Activated CD8-positive, alpha-beta memory T cell treated with anti-CD3 and anti-CD28 coated beads, Interleukin-2, amount 50 U/mL, for 48 hours (primary cell): Measurements from ENCODE around the gene AREL1.

Source experiments
- DNase-seq: peaks from one replicate; pipeline ENCODE4 v3.0.0-alpha.2; 2020

AREL1 gene

GRCh38 chr14:74697011-74697410 is 15.9 kb downstream of the AREL1 start:
- DNase-seq = no peak

- no peak for DNase-seq
Measured at GRCh38 chr14:74695406-74695805, 17.5 kb downstream of the AREL1 start.

- DNase-seq = no peak
Measured at GRCh38 chr14:74693191-74693590, 19.7 kb downstream of the AREL1 start.

DNA sequence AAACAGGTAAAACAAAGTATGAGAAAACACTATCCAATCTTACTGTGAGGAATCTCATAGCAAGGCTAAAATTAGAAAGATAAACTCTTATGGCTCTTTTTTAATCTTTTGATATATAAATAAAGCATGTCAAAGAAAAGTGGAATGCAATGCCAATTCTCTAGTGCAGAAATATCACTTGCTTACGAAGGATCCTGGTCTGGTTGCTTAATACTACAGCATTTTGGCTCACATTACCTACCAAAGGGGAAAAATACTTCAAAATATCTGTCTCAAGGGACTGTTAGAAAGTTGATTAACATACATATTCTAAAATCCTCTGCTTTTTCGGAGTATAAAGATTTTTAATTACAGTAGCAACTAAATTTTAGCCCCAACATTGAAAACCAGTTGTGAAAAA is 21.4 kb downstream of the AREL1 start:
- DNase-seq = no peak

DNA sequence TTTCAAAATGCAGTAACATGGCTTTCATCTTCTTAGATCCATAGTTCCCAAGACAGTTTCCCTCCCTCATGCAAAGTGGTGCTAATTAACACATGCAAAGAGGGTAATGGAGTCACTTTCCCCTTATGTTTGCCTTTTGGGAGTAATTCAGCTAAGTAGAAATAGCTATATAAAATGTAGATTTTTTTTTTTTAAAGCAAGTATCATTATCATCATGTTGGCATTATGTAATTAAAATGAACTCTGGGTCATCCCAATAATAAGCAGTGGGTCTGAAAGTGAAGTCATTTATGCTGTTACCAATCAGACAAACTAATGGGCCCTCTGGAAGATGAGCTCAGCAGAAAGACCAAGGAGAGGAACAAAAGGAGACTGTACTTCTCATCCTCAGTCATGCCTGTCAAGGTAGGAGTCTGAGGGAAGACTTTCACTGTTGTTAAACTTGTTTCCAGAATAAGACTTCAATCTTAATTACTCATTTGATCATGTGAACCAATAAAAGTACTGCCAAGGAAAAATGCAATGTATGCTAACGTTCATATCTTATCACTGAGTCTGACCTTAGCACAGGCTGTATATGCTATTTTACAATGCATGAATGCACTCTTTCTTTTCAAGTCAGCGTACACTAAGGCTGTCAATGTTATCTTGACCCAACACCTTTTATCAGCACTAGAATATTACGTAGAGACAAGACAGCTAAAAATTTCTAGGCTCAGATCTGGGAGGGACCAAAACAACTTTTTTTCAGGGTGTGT is 26.8 kb downstream of the AREL1 start:
- DNase-seq = no peak

DNA sequence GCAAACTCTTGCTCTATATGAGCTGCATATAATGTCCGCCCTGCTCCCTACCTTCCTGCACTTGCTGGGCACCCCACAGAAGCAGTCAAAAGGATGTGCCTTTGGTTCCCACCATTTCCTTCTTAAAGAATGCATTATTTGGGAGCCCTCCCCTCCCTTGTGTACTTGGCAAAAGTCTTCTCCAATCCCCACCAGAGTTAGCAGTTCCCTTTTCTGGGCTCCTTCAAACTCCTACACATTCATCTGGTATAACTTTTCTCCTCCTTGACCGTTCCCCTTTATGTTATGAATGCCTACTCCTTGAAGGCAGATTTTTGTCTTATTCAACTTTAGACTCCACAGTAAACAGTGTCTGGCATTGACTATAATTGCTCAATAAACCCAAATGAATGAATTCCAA is 27.8 kb downstream of the AREL1 start:
- DNase-seq = no peak

GRCh38 chr14:74684434-74684833 is 28.4 kb downstream of the AREL1 start:
- DNase-seq = no peak

- no peak for DNase-seq
Measured at GRCh38 chr14:74683406-74683805, 29.5 kb downstream of the AREL1 start.

DNA sequence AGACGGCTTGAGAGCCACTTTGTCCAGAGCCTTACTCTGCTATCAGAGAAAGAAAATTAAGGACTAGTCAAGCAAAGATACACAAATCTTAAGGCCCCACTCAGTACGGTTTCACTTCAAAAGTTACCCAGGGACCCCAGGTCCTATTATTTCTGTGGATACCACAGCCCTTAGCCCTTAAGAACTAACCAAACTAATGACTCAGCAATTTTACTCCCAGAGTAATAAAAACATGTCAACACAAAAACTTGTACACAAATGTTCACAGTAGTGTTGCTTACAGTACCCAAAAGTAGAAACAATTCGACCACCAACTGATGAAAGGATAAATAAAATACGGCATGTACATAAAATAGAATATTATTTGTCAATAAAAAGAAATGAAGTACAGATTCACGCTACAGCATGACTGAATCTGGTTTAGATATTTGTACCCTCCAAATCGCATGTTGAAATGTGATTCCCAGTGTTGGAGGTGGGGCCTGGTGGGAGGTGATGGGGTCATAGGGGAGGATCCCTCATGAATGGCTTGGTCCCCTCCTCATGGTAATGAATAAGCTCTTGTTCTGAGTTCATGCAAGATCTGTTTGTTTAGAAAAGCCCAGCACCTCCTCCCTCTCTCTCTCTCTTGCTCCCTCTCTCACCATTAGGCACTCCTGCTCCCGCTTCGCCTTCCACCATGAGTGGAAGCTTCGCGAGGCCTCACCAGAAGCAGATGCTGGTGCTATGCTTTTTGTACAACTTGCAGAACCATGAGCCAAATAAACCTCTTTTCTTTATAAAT is 30.5 kb downstream of the AREL1 start:
- DNase-seq = no peak

DNA sequence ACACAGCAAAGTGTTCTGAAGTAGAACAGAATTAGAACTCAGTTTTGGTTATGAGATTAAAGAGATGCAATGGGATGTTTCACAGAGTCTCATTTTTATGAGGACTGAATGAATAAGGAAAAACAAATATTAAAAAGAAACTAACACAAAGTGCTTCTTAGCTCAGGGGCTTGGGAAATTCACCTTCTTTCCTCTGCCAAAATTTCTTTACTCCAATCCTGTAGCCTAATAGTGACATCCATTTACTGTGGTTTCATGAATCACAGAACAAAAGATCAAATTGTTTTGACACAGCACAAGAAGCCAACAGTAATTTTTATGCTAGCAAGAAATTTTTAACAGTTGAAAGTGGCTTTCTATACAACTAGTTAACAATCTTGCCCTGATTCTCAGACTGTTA is 37.7 kb downstream of the AREL1 start:
- DNase-seq = no peak

- no peak for DNase-seq
Measured at GRCh38 chr14:74673768-74674167, 39.1 kb downstream of the AREL1 start.

GRCh38 chr14:74671789-74672188 is 41.1 kb downstream of the AREL1 start:
- no peak for DNase-seq

GRCh38 chr14:74670726-74671411 is 42.0 kb downstream of the AREL1 start:
- DNase-seq = no peak

- DNase-seq = no peak
Measured at GRCh38 chr14:74669846-74670245, 43.0 kb downstream of the AREL1 start.

GRCh38 chr14:74669256-74669655 is 43.6 kb downstream of the AREL1 start:
- no peak for DNase-seq

DNA sequence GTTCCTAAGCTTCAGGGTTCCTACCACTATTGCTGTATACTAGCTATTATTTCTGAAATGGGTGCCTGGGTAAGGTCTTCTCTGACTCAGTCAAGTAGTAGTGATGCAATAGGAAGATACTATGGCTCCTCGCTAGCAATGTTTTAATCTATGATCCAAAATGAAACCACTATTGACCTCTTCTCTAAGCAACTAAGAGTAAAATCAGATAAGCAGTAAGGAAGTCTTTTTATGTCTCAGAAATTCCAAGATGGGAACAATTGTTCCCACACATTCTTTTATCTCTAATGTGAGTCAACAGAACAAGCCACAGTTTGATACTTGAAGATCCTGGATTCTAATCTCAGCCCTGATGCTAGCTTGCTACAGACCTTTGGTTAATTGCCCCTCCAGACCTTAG is 45.1 kb downstream of the AREL1 start:
- no peak for DNase-seq

DNA sequence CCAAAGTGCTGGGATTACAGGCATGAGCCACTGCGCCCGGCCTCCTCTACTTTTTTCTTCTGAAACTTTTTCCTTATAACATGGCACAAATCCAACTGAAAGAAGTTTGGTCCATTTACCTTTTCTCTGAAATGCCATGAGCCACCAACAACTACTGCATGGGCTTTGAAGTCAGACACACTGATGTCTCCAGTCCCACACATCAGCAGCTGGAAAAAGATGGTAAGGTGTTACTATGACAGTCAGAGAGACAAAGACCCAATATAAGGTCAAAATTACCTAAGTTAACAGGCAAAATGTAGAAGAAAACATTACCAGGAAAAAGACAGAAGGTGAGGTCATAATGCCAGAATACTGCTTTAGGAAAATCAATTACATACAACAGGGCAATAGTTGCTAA is 48.2 kb downstream of the AREL1 start:
- DNase-seq = no peak

DNA sequence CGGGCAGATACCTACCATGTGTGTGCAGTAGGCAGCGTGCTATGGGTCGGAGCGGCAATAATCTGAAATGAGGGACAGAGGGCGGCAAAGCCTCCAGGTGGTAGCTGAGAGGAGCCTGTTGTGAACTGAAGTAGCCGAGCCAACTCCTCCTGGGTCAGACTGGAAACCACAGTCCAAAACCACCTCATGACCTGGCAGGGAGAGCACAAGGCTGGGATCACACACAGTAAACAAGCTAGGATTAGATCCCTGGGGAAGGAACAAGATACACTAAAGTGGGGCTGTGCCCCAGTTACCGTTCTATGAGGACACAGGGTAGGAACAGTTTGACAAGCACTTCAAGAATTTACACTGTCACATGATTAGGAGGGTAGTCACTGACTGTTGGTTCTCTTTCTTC is 49.0 kb downstream of the AREL1 start:
- no peak for DNase-seq

- no peak for DNase-seq
Measured at GRCh38 chr14:74661726-74662450, 51.0 kb downstream of the AREL1 start.

GRCh38 chr14:74660863-74661262 is 52.0 kb downstream of the AREL1 start:
- no peak for DNase-seq

- DNase-seq = no peak
Measured at GRCh38 chr14:74660167-74660566, 52.7 kb downstream of the AREL1 start.

- DNase-seq = no peak
Measured at GRCh38 chr14:74658535-74659131, 54.2 kb downstream of the AREL1 start.

DNA sequence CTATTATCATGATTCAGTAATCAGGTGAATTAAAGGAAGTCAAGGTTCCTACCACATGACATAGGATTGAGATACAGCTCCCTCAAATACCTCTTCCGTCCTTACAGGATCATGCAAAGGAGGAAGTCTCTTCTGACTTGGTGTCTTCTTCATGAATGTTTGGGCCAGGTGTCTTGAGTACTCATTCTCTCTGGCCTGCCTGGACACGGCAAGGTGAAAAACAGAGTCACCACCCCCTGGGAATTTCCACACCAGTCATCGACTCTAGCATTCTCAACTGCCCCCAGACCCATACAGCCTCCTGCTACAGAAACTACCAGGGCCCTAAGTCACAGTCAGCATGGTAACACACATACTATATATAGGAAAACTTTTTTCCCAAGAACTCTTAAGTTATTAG is 55.9 kb downstream of the AREL1 start:
- DNase-seq = no peak
